Activated CD4-positive, alpha-beta T cell treated with anti-CD3 and anti-CD28 coated beads, Interleukin-2, amount 50 U/mL, for 16 hours (primary cell): Measurements from ENCODE around the gene SIGMAR1.
"Not testable (repeated sequence)": the region's sequence is repeated elsewhere in the genome, so short reads cannot be mapped to it uniquely, and the experiment has no call there.

Experiments
- DNase-seq: peaks from one replicate; pipeline ENCODE4 v3.0.0-alpha.2; 2020

Gene SIGMAR1

DNA sequence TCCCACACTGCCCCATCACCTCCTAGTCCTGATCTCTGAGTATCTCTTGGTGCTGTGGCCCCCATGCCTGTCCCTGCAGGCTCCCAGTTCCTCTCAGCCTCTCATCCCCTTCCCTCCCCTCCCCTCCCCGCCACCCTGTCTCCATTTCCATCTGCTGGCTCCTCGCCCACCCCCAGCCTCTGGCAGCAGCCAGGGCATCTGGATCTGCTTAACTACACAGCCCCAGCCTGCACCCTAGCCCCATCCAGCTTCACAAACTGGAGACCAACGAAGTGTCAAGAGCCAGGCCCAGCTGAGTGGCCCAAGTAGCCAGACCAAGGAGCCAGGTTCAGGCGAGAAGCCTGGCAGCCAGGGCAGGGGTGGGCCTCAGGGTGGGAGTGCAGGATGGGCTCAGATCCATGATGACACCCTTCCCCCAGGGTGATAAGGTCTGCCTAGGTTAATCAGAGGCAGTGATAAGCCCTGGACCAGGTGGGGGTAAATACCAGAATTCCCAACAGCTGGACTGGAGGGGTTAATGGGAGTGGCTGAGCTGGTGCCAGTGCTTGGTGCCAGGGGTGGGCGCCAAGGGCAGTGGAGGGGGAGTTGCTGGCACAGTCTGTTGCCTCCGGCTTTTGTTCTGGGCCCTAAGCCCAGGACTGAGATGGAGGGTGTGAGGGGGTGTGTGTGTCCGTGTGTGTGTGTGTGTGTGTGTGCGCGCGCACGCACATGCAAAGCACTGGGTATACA, 16.9 kb upstream of the SIGMAR1 start:
- DNase-seq, result no peak

DNA sequence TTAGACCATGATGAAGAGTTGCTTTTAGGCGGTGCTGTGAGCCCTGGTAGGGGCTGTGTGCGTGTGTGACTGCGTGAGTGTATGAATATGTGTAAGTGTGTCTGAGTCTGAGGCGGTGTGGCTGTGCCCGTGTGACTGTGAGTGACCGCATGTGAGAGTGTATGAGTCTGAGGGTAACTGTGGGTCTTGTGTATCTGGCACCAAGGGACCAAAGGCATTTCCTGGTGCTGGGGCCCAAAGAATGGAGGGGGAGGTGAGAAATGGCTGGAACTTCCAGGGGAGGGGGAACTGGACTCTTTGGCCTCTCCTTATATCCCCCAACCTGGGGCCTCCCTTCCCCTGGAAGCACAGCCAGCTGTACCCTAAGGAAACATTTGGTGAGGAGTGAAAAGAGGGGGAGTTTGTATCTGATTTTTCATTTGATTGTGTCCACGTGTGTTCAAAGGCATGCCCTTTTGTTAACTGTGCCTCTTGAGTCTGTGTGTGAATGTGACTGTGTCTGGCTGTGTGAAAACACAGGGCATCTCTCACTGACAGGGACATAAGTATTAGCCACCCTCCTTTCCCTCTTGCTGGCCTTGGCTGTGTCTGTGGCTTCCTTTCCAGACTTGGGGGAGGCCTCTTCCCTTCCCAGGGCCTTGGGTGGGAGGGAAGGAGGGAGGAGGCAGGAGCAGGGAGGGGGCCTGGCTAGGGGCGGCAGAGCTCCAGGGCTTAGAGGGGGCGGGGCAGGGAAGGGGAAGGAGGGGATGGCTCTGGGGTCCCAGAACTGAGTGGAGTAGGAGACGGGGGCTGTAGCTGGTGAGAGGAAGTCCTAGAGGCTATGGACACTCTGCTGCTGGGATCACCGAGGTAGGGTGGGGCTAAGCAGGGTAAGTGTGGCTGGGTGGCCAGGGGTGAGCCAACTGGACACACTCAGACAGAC, 15.8 kb upstream of the SIGMAR1 start:
- no peak for DNase-seq

DNA sequence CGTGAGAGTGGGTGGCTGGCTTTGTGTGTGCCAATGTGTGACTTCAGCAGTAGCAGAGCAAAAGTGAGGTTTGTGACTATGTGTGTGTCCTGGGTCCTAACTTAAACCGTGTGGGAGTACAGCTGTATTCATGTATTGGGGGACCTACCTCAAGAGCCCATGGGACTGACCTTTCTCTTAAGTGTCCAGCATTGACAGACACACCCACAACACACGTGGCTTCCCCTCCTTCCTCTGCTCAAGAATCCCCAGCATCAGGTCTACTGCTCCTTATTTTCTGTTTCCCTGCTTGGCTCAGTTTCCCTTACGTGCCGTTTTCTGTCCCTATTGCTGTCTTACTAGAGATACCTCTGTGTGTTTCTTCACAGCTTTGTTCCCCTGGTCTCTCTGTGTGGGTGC, 15.0 kb upstream of the SIGMAR1 start:
- DNase-seq, result no peak

DNA sequence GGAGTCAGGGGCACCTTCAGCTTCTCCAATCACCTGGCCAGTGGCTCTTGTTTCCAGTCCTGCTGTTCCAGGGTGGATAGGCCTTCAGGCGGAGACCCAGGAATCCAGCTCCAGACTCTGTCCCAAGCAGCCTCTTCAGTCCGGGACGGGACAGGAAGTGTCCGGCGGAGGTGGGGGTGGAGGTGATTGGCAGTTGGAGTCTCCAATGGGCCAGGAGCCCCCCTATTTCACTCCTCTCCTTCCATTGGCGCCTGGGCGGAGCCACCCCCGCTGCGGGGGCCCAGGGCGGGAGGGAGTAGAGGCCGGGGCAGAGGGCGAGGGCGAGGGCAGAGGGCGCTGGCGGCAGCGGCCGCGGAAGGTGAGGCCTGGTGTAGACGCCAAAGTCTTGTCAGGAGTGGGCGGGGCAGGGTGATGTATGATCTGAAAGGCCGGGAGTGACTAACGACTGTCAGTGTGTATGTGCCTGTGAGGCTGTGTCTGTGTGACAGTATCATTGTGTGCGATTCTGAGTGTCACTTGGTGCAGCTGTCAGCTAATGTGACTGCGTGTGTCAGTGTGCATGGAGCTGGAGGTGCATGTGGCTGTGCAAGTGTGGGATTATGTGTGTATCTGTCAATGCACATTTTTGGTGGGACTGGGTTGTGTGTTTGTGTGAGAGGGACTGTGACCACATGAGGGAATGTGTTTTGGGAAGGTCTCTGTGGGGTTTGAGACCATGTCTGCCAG, 14.5 kb upstream of the SIGMAR1 start, which contains the start of gene IL11RA:
IL11RA (plus strand) TSS at position 310 of the 726 bp plus-strand sequence. CDS start 3,033 bp downstream, outside the sequence.
- peak; percentile 53 for DNase-seq

DNA sequence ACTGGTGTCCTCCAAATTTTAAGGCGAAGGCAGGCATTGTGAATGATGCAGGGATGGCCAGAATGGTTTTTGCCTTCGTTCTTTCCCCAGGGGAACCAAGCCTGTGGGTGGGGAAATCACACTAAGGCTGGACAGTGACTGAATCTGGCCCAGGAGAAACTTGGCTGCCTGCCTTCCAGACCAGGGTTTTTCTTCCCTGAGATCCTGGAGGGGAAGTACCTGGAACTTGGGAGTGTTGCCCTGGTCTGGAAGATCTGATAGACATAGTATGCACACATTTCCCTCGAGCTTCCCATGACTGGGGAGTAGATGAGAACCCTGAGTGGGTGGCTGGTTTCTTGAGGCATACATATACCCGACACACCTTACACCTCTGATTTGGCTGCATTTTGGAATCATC, 13.7 kb upstream of the SIGMAR1 start:
- no peak for DNase-seq

DNA sequence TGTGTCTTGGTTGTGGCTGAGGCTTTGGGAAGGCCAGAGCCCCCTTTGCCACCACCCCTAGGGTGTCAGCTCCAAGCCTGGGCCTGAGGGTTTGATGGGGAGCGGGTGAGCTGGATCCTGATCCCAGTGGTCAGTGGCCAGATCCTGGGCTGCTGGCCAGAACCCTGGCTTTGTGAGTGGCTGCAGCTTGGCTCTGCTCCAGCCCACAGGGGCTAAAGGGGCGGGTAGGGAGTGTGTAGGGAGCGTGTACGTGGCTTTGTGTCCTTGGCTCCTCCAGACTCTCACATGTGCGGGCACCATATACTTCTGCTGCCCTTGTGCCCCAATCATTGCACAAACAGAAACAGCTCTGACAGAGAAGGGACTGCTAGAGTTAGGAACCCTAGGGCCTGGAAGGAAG, 13.2 kb upstream of the SIGMAR1 start:
- DNase-seq, result no peak

DNA sequence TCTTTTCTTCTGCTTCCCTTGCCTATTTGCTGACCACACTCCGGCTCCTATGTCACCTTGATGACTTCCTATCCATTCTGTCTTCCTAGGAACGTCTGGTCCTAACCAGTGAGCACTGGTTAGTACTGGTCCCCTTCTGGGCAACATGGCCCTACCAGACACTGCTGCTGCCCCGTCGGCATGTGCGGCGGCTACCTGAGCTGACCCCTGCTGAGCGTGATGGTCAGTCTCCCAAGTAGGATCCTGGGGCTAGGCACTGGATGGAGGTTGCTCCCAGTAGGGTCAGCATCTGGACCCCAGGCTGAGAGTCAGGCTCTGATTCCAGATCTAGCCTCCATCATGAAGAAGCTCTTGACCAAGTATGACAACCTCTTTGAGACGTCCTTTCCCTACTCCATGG, 11.1 kb upstream of the SIGMAR1 start:
- no peak for DNase-seq

DNA sequence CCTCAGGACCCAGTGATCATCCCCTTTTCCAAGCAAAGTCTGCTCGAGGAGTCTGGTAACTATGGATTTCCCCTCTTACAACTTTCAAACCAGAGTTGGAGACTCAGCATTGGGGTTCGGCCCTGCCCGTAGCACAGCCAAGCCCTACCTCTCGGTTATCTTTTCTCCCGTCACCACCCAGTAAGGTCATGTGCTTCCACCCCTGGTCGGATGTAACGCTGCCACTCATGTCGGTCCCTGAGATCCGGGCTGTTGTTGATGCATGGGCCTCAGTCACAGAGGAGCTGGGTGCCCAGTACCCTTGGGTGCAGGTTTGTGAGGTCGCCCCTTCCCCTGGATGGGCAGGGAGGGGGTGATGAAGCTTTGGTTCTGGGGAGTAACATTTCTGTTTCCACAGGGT, 10.1 kb upstream of the SIGMAR1 start:
- DNase-seq, result peak; percentile 35

DNA sequence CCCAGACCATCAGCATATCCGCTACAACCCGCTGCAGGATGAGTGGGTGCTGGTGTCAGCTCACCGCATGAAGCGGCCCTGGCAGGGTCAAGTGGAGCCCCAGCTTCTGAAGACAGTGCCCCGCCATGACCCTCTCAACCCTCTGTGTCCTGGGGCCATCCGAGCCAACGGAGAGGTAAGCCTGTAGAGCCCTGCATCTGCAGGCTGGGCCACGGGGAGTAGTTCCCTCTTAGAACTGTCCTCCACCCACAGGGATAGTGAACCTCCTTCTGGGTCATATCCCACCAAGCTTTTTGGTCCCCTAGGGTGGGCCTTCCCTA, 9.5 kb upstream of the SIGMAR1 start:
- DNase-seq, result no peak

DNA sequence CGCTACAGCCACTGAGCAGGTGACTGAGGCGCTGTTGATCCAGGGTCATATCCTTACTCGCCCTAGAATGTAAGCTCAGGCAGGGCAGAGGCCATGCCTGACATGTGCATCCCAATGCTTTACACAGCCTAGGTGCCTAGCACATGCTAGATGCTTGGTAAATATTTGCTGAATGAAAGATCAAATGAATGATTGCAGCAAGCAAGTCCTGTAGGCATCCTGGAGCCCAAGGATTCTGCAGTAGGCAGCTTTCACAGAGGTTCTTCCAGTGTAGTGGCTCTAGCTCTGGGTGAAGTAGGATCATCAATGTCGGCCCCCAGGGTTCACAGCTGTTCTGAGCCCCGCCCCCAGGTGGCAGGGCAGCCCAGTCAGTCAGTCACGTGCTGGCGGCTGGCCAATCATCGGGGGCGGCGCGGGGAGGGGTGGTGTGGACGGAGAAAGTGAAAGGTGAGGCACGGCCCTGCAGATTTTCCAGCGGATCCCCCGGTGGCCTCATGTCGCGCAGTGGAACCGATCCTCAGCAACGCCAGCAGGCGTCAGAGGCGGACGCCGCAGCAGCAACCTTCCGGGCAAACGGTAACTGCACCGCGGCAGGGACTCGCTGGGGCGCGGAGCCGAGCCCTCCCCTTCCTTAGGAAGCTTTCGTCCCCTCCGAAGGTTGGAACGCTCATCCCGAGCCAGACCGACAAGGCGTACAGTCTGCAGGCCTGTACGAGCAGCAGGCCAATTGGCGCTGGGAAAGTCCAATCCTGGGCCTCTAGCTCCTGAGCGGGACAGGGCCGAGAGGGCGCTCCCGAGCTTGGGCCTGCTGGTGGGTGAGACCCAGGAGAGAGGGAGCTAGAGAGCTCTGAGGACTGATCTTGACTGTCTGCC, 8.9 kb upstream of the SIGMAR1 start, which contains the start of gene GALT:
GALT (plus strand) TSS at position 465 of the 873 bp plus-strand sequence; CDS start at position 495, 30 bp downstream.
- peak; percentile 96 for DNase-seq

DNA sequence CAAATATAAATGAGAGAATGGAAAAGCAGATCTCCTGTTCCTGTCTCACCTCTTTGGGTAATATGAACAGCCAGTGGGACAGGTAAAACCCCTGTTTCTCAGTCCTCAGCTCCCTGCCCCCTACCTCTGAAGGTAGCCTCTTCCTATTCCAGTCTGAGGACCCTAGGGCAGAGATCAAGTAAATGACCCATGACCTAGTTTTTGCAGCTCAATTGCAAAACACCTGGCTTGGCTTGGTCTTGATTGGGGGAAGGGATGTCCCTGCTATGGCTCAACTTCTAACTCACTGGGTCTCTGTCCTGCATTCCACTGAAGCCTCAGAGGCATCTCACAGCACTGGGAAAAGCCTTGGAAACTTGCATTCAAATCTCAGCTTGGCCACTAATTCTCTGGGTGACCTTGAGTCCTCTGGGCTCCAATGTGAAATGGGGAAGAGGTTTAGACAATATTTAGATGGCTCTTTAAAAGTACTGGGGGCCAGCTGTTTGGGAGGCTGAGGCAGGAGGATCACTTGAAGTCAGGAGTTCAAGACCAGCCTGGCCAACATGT, 7.3 kb upstream of the SIGMAR1 start:
- no peak for DNase-seq

DNA sequence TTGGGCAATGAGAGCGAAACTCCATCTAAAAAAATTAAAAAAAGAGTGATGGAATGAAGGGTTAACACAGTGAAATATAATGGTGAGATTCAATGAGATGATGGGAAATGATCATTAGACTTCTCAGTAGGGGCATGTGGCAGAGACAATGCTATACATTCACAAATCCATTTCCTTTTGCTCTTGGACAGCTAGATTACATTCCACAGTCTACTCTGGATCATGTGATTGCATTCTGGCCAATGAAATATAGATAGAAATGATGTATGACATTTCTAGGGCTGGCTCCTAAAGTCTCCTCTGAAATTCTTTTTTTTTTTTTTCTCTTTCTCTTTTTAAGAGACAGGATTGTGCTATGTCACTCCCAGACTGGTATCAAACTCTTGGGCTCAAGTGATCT, 5.1 kb upstream of the SIGMAR1 start:
- no peak for DNase-seq

DNA sequence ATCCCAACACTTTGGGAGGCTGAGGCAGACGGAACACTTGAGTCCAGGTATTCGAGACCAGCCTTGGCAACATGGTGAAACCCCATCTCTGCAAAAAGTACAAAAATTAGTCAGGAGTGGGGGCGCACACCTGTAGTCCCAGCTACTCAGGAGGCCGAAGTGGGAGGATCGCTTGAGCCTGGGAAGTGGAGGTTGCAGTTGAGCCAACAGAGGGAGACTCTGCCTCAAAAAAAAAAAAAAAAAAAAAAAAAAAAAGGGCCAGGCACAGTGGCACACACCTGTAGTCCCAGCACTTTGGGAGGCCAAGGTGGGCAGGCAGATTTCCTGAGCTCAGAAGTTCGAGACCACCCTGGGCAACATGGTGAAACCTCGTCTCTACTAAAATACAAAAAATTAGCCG, 1.7 kb upstream of the SIGMAR1 start:
- DNase-seq, result not testable (repeated sequence)

DNA sequence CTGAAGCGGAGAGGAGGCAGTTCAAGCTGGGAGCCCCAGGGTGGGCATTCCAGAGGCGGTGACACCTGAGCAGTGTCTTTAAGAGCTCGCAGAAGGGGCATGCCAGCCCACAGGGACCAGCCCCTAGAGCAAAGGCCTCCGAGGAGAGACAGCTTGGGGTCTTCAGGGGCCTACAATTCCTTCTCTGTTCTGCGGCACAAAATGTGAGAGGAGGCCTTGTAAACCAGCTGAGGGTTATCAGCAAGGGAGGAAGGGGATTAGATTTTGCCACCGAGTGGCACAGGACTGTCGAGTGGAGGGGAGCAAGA, 505 bp upstream of the SIGMAR1 start:
- DNase-seq, result no peak

DNA sequence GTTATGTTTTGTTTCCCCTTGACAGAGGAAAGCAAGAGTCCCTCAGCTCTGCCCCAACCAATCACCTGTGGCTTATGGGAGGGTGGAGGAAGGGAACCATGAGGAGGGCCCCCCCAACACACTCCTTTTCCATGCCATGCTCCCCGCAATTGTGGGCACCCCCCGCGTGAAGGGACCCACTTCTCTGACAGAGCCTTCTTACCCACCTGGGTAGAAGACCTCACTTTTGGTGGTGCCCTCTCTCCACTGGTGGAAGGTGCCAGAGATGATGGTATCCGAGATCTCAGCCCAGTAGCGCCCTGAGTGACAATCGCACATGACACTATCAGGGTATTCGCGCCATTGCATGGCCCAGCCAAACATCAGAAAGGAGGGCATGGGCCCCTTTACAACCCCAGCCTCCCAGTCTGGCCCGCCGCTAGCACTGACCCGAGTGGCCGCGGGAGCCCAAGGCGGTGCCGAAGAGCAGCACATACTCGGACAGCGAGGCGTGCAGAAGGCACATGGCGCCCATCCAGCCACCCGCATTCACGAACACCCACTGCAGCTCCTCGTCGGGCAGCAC, 714 bp downstream of the SIGMAR1 start:
- peak; percentile 30 for DNase-seq

DNA sequence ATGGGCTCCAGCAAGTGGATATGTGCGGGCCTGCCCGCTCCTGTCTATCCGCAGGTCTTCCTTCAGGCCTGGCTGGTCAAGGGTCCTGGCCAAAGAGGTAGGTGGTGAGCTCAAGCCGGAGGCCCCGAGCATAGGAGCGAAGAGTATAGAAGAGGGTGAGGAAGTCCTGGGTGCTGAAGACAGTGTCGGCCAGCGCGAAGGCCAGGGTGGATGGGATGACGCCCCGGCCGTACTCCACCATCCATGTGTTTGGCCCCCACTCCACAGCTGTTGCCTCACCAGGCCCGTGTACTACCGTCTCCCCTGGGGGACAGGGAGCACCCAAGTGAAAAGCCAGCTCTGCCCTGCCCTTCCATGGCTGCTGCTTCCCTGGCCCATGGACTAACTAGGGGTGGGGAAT, 2.0 kb downstream of the SIGMAR1 start:
- no peak for DNase-seq

DNA sequence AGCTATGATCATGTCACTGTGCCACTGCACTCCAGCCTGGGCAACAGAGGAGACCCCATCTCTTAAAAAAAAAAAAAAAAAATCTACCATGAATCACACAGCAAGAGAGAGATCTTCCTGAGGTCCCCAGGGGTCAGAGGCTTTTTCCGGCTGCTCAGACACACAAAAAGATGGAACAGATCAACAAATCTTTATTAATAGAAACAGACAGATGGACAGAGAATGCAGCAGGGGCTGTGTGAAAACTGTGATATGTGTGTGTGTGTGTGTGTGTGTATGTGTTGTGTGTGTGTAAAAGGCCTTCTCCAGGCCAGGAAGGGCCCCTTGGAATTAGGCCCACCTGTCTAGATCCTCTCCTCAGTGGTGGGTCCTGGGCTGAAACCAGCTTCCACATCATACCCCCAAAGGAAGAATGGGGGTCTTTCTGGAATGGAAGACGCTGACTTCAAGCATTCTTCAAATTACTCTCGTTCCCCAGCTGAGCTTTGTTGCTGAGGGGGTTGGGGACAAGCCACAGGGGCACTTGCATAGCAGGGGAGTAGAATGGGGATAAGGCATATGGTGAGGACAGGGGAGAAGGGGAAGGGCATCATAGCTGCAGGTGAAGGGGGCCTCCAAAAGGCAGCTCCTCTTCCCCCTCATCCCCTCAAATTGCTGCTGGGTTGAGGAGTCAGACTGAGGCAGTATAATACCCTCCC, 2.9 kb downstream of the SIGMAR1 start:
- no peak for DNase-seq

DNA sequence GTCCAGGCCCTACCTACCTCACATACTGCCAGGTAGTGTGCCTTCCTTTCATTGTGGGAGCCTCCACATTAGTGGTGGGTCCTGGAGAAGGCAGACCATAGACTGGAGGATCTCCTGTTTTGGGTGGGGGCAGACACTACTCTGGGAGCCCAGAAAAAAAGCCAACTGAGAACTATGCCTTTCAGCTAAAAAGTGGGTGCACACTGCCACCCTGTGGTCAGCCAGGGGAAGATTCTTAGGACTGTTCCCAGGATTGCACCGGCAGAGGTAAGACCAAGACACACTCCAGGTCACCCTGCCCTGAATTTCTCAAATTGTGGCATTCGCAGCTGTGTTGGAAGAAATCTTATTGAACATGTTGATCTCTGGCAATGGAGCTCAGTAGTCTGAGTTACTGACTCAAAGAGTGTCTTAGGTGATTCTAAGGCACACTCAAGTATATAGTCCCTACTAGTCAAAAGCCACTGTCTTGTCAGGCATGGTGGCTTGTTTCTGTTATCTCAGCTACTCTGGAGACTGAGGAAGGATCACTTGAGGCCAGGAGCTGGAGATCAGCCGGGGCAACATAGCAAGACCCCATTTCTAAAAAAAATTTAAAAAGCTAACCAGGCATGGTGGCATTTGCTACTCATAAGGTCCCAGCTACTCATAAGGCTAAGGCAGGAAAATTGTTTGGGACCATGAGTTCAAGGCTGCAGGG, 3.6 kb downstream of the SIGMAR1 start:
- DNase-seq, result peak; percentile 78

DNA sequence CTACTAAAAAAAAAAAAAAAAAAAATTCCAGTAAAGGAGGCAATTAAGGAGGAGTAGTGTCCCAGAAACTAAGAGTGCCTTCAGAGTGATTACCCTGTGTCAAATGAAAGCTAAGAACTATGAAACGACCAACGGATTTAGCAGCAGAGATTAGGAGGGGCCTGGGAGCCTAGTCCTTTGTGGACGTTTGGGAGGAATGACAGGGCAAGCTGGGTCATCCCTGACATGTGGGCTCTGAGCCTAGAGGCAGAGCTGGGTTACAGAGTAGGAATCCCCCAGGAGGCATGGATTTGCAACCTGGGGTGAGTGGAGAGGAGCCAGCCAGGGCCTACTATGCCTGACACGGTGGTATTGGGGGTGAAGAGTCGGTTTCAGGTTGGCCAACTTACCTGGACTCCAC, 4.4 kb downstream of the SIGMAR1 start:
- DNase-seq, result no peak

DNA sequence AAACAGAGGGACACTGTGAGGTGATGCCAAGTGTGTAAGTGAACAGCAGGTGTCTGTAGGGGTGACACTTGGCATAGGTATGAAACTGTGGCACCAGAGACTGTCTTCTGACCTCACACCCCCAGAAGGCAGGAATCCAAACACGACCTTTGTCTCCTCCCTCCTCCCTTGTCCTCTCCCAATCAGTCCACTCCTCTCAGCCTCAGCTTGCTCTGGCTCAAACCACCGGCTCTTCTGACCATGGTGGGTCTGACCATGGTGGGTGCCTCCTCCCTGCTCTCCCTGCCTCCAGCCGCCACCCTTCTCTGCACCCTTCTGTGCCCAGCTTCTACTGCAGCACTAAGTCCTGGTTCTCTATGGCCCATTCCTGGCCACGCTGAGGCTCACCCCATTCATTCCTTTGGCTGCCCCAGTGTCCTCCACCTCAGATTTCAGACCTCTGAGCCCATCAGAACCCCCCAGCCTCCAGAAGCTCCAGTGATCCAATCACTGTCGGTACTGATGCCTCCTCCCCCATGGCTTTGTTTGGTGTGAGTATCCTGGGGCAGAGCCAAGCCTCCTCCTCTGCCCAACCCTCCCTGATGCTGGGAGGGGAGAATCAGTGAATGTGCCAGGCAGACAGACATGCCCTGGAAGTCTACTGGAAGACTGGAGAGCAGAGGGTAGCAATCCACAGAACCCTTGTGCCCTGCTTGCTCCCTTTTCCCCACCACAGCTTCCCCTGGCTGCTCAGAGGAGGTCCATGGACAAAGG, 7.0 kb downstream of the SIGMAR1 start:
- DNase-seq, result no peak
